Mucosa of gallbladder (tissue), 1 donor: ENCODE data around the gene FTCD. TPM values are rescaled to one million over a fixed set of nuclear protein-coding genes. Genes with fewer than 3 reads are reported as not detected.
"Not testable (repeated sequence)": the region's sequence is repeated elsewhere in the genome, so short reads cannot be mapped to it uniquely, and the experiment has no call there.

Source experiments
- DNase-seq: peaks from one replicate; pipeline ENCODE4 v3.0.0-alpha.2; 2020; ENCODE audit warnings: low spot score
- total RNA-seq: library from RNA; stranded (reverse); gene quantifications from one replicate; pipeline ENCODE4 v1.2.1, GENCODE V29; 2021
- donor health status: DM: no; HTN: no; CAD: no.

Gene FTCD
- total RNA-seq, 1 donor from 2014 or later: 1.3 TPM

GRCh38 chr21:46188226-46189212 lies 33.1 kb upstream of the FTCD start:
- peak; percentile 57 for DNase-seq

- no peak for DNase-seq
Measured at GRCh38 chr21:46187814-46188213, 32.4 kb upstream of the FTCD start.

- no peak for DNase-seq
Measured at GRCh38 chr21:46187261-46187660, 31.9 kb upstream of the FTCD start.

GRCh38 chr21:46185716-46186115 lies 30.3 kb upstream of the FTCD start:
- no peak for DNase-seq

- peak; percentile 76 for DNase-seq
Measured at GRCh38 chr21:46184625-46185555, 29.5 kb upstream of the FTCD start.

GRCh38 chr21:46183910-46184624 lies 28.7 kb upstream of the FTCD start, which contains the start of gene SPATC1L:
SPATC1L (minus strand) TSS chr21:46184459; CDS start chr21:46182816, 1,643 bp downstream.
- peak; percentile 60 for DNase-seq

- DNase-seq: not testable (repeated sequence)
Measured at GRCh38 chr21:46183337-46183909, 28.0 kb upstream of the FTCD start.

- DNase-seq: no peak
Measured at GRCh38 chr21:46182548-46183336, 27.4 kb upstream of the FTCD start.

GRCh38 chr21:46181953-46182547 lies 26.7 kb upstream of the FTCD start:
- no peak for DNase-seq

- DNase-seq: no peak
Measured at GRCh38 chr21:46181436-46181835, 26.1 kb upstream of the FTCD start.

GRCh38 chr21:46180778-46181391 lies 25.5 kb upstream of the FTCD start:
- no peak for DNase-seq

GRCh38 chr21:46180079-46180722 lies 24.8 kb upstream of the FTCD start:
- DNase-seq: no peak

GRCh38 chr21:46179708-46180078 lies 24.3 kb upstream of the FTCD start:
- no peak for DNase-seq

GRCh38 chr21:46178961-46179360 lies 23.6 kb upstream of the FTCD start:
- no peak for DNase-seq

GRCh38 chr21:46176443-46177129 lies 21.2 kb upstream of the FTCD start:
- not testable (repeated sequence) for DNase-seq

GRCh38 chr21:46173573-46173972 lies 18.2 kb upstream of the FTCD start:
- DNase-seq: no peak

- no peak for DNase-seq
Measured at GRCh38 chr21:46172863-46173528, 17.6 kb upstream of the FTCD start.
